IPS DF 19.7 (cell line): ENCODE measurements around the gene GIMD1.

ENCODE experiments used
- DNase-seq: peaks from one replicate; pipeline ENCODE4 v3.0.0-alpha.2; 2013; ENCODE audit warnings: low read depth, low spot score

The GIMD1 gene

GRCh38 chr4:106315476-106315967 lies 53.1 kb downstream of the GIMD1 start:
- DNase-seq, result no peak

GRCh38 chr4:106314960-106315359 lies 53.6 kb downstream of the GIMD1 start:
- no peak for DNase-seq

DNA sequence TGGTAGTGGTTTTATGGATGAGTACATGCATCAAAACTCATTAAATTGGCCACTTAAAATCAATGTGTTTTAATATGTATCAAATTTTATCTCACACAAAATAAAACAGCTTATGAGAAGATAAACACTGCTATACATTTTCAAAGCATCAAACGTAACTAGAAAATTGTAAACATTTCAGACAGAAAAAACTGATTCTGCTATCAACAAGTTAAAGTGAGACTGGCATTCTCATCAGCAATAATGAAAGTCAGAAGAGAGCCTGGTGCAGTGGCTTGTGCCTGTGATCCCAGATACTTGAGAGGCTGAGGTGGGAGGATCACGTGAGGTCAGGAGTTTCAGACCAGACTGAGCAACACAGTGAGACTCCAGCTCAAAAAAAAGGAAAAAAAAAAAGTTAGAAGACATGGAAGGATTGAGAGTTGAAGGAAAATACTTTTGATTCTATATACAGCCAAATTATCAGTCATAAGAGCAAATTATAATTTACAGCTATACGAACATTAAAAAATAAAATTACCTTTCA lies 55.5 kb downstream of the GIMD1 start:
- DNase-seq, result no peak

GRCh38 chr4:106312377-106312776 lies 56.2 kb downstream of the GIMD1 start:
- no peak for DNase-seq
